ENCODE results near the gene CDH8. TPM values are rescaled to one million over a fixed set of nuclear protein-coding genes. Genes with fewer than 3 reads are reported as not detected.
"Not testable (repeated sequence)": the region's sequence is repeated elsewhere in the genome, so short reads cannot be mapped to it uniquely, and the experiment has no call there.

The CDH8 gene
- total RNA-seq, 2 experiments from 2014 or later, result not detected

DNA sequence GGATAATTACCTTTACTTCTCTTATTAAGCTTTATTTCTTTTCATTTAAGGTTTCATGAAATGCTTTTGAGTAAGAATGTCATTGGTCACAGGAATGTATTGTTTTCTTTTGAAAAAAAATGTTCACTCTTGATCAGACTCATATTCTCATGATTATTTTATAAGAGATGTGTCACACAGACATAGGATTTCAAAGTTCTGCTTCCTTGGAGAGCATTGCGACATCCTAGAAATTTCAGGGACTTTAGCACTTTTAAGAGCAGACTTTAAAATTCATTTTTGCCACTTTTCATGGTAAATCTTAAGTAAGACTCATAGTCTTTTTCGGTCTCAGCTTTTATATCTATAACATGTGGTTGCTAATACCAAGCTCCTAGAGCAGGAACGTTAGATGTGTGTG is 314.7 kb downstream of the CDH8 start:
- TF ChIP-seq CTCF (conservative IDR thresholded peaks at IDR 0.05; ENCODE audit: low read length) (no peak), EZH2phosphoT487 (IDR thresholded peaks at IDR 0.05; ENCODE audit: borderline replicate concordance, low read depth, low read length) (no peak)
- no peaks in the 10 kb centered on the region for H3K9me3 ChIP-seq (ENCODE audit: low read length)
- H4K20me1 ChIP-seq (ENCODE audit: insufficient read depth, low read length), result no peaks in the 10 kb centered on the region
- H2AFZ ChIP-seq (ENCODE audit: low read length), result no peak overlapping the region
- H3K4me2 ChIP-seq (ENCODE audit: low read length), result no peak overlapping the region
- intact Hi-C loops (cut with micrococcal nuclease; ENCODE audit: unreplicated experiment), result no loop called here
- no peak overlapping the region for H3K4me3 ChIP-seq (ENCODE audit: low read depth, low read length, poor library complexity, severe bottlenecking)
- DNase-seq (ENCODE audit: low spot score), result no peak
- no peaks in the 10 kb centered on the region for H3K36me3 ChIP-seq (ENCODE audit: insufficient read depth, low read length)
- POLR2A ChIA-PET, result interaction anchor here (0.7 kb wide), 1 partner anchor 1339 kb away, joined by 3 read pairs; no protein-coding TSS in a partner anchor
- no peak overlapping the region for H3K27ac ChIP-seq (ENCODE audit: low read depth, low read length, poor library complexity, severe bottlenecking)
- CTCF ChIA-PET (ENCODE audit: unreplicated experiment), result no interaction called here
- no peaks in the 10 kb centered on the region for H3K4me1 ChIP-seq (ENCODE audit: insufficient read depth, low read length, poor library complexity, severe bottlenecking)
- no peaks in the 10 kb centered on the region for H3K79me2 ChIP-seq (ENCODE audit: insufficient read depth, low read depth, low read length)
- no TSS peak for BruUV-seq (replicated peaks)
- no peaks in the 10 kb centered on the region for H3K9me2 ChIP-seq (ENCODE audit: insufficient read depth, low read length)

- Histone ChIP-seq H3K9me3 (ENCODE audit: low read length) (no peaks in the 10 kb centered on the region), H2AFZ (ENCODE audit: low read length) (no peak overlapping the region), H3K79me2 (ENCODE audit: insufficient read depth, low read depth, low read length) (no peaks in the 10 kb centered on the region), H4K20me1 (ENCODE audit: insufficient read depth, low read length) (no peaks in the 10 kb centered on the region), H3K9me2 (ENCODE audit: insufficient read depth, low read length) (no peaks in the 10 kb centered on the region), H3K36me3 (ENCODE audit: insufficient read depth, low read length) (no peaks in the 10 kb centered on the region), H3K4me3 (ENCODE audit: low read depth, low read length, poor library complexity, severe bottlenecking) (no peak overlapping the region), H3K4me2 (ENCODE audit: low read length) (no peak overlapping the region), H3K4me1 (ENCODE audit: insufficient read depth, low read length, poor library complexity, severe bottlenecking) (no peaks in the 10 kb centered on the region), H3K27ac (ENCODE audit: low read depth, low read length, poor library complexity, severe bottlenecking) (no peak overlapping the region)
- CTCF ChIA-PET (ENCODE audit: unreplicated experiment), result no interaction called here
- POLR2A ChIA-PET, result no interaction called here
- intact Hi-C loops (cut with micrococcal nuclease; ENCODE audit: unreplicated experiment), result no loop called here
- TF ChIP-seq CTCF (conservative IDR thresholded peaks at IDR 0.05; ENCODE audit: low read length), result no peak
- no peak for TF ChIP-seq EZH2phosphoT487 (IDR thresholded peaks at IDR 0.05; ENCODE audit: borderline replicate concordance, low read depth, low read length)
- no TSS peak for BruUV-seq (replicated peaks)
- no peak for DNase-seq (ENCODE audit: low spot score)
These were observed 320.8 kb downstream of the CDH8 start for GRCh38 chr16:61715393-61715792.

DNA sequence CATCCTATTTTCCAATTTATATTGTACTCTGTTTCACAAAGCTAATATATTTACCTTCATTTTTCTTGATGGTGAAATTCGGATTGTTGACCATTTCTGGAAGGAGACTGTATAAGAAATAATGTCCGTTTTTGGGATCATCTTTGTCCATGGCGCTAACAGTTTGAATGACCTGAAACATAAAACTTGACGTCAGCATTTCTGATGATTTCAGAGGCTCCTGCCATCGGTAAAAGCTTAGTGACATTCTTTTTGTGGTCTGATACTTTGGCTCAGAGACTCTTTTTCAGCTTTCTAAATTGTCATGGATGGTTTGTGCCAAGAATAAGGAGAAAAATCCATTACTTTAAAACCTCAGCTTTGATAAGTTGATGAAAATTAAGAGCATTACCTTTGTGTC is 322.5 kb downstream of the CDH8 start:
- no TSS peak for BruUV-seq (replicated peaks)
- no peaks in the 10 kb centered on the region for H3K9me3 ChIP-seq (ENCODE audit: low read length)
- no peaks in the 10 kb centered on the region for H3K9me2 ChIP-seq (ENCODE audit: insufficient read depth, low read length)
- no peak overlapping the region for H3K27ac ChIP-seq (ENCODE audit: low read depth, low read length, poor library complexity, severe bottlenecking)
- H3K79me2 ChIP-seq (ENCODE audit: insufficient read depth, low read depth, low read length), result no peaks in the 10 kb centered on the region
- ChIA-PET CTCF (ENCODE audit: unreplicated experiment) (no interaction called here), POLR2A (interaction anchor here (0.6 kb wide), 1 partner anchor 1138 kb away, joined by 4 read pairs; no protein-coding TSS in a partner anchor)
- no peak overlapping the region for H3K4me3 ChIP-seq (ENCODE audit: low read depth, low read length, poor library complexity, severe bottlenecking)
- no peak overlapping the region for H3K4me2 ChIP-seq (ENCODE audit: low read length)
- no peaks in the 10 kb centered on the region for H4K20me1 ChIP-seq (ENCODE audit: insufficient read depth, low read length)
- no peaks in the 10 kb centered on the region for H3K36me3 ChIP-seq (ENCODE audit: insufficient read depth, low read length)
- intact Hi-C loops (cut with micrococcal nuclease; ENCODE audit: unreplicated experiment), result no loop called here
- TF ChIP-seq CTCF (conservative IDR thresholded peaks at IDR 0.05; ENCODE audit: low read length) (no peak), EZH2phosphoT487 (IDR thresholded peaks at IDR 0.05; ENCODE audit: borderline replicate concordance, low read depth, low read length) (no peak)
- no peak overlapping the region for H2AFZ ChIP-seq (ENCODE audit: low read length)
- no peaks in the 10 kb centered on the region for H3K4me1 ChIP-seq (ENCODE audit: insufficient read depth, low read length, poor library complexity, severe bottlenecking)
- DNase-seq (ENCODE audit: low spot score), result no peak

GRCh38 chr16:61699640-61700039 is 336.6 kb downstream of the CDH8 start:
- H3K9me2 ChIP-seq (ENCODE audit: insufficient read depth, low read length); POLR2A ChIA-PET; H4K20me1 ChIP-seq (ENCODE audit: insufficient read depth, low read length); H3K79me2 ChIP-seq (ENCODE audit: insufficient read depth, low read depth, low read length); H3K4me1 ChIP-seq (ENCODE audit: insufficient read depth, low read length, poor library complexity, severe bottlenecking); CTCF ChIA-PET (ENCODE audit: unreplicated experiment); DNase-seq (ENCODE audit: low spot score); H3K9me3 ChIP-seq (ENCODE audit: low read length); H3K4me3 ChIP-seq (ENCODE audit: low read depth, low read length, poor library complexity, severe bottlenecking); H3K4me2 ChIP-seq (ENCODE audit: low read length); H2AFZ ChIP-seq (ENCODE audit: low read length); intact Hi-C loops (cut with micrococcal nuclease; ENCODE audit: unreplicated experiment); BruUV-seq (replicated peaks); H3K27ac ChIP-seq (ENCODE audit: low read depth, low read length, poor library complexity, severe bottlenecking); H3K36me3 ChIP-seq (ENCODE audit: insufficient read depth, low read length): not testable (repeated sequence)
